ENCODE results near the gene EXOSC3. TPM values are rescaled to one million over a fixed set of nuclear protein-coding genes. Genes with fewer than 3 reads are reported as not detected.
"Not testable (repeated sequence)": the region's sequence is repeated elsewhere in the genome, so short reads cannot be mapped to it uniquely, and the experiment has no call there.

EXOSC3 gene
- total and polyA plus RNA-seq, 7 donors, result 13.8 to 44.6 (median 40.2) TPM

GRCh38 chr9:37778534-37778933 is 6.3 kb downstream of the EXOSC3 start:
- H3K36me3 ChIP-seq, result peaks cover 8 to 99% (median 35%) of the 10 kb centered on the region in 4 donors
- no peak for DNase-seq
- intact Hi-C loops (cut with DNase I), result no loop called here
- H3K9me3 ChIP-seq, result no peaks in the 10 kb centered on the region
- H3K27ac ChIP-seq, result no peak overlapping the region
- 52 to 79% methylated on average over 2 of the region's 2 CpGs for WGBS, 2 donors
- H3K4me3 ChIP-seq, result no peak overlapping the region
- no peaks in the 10 kb centered on the region for H3K27me3 ChIP-seq
- peaks cover 0 to 6% (median under 1%) of the 10 kb centered on the region in 4 donors for H3K4me1 ChIP-seq
- TF ChIP-seq POLR2AphosphoS5 (IDR thresholded peaks at IDR 0.05), result no peak
- no peak for TF ChIP-seq EP300 (IDR thresholded peaks at IDR 0.05)
- no peak for TF ChIP-seq CTCF (IDR thresholded peaks at IDR 0.05)
- no peak for TF ChIP-seq POLR2A (IDR thresholded peaks at IDR 0.05)

- intact Hi-C loops (cut with DNase I), result no loop called here
- peaks cover 3 to 99% (median 24%) of the 10 kb centered on the region in 4 donors for H3K36me3 ChIP-seq
- TF ChIP-seq EP300 (IDR thresholded peaks at IDR 0.05) (no peak), CTCF (IDR thresholded peaks at IDR 0.05) (no peak), POLR2AphosphoS5 (IDR thresholded peaks at IDR 0.05) (no peak), POLR2A (IDR thresholded peaks at IDR 0.05) (no peak)
- H3K9me3 ChIP-seq, result no peaks in the 10 kb centered on the region
- H3K27me3 ChIP-seq, result no peaks in the 10 kb centered on the region
- 89 to 95% methylated on average over 5 of the region's 5 CpGs for WGBS, 2 donors
- no peaks in the 10 kb centered on the region for H3K4me1 ChIP-seq
- H3K27ac ChIP-seq, result no peak overlapping the region
- DNase-seq, result no peak
- no peak overlapping the region for H3K4me3 ChIP-seq
Observed at GRCh38 chr9:37776328-37776727, 8.5 kb downstream of the EXOSC3 start.

- WGBS, 2 donors, result 95 to 98% methylated on average over 1 of the region's 1 CpG
- no peak for DNase-seq
- intact Hi-C loops (cut with DNase I), result no loop called here
- TF ChIP-seq POLR2A (IDR thresholded peaks at IDR 0.05) (no peak), EP300 (IDR thresholded peaks at IDR 0.05) (no peak), CTCF (IDR thresholded peaks at IDR 0.05) (no peak), POLR2AphosphoS5 (IDR thresholded peaks at IDR 0.05) (no peak)
- H3K4me3 ChIP-seq, result no peak overlapping the region
- no peaks in the 10 kb centered on the region for H3K4me1 ChIP-seq
- no peak overlapping the region for H3K27ac ChIP-seq
- peaks cover 3 to 99% (median 20%) of the 10 kb centered on the region in 4 donors for H3K36me3 ChIP-seq
- no peaks in the 10 kb centered on the region for H3K9me3 ChIP-seq
- H3K27me3 ChIP-seq, result no peaks in the 10 kb centered on the region
Observed at GRCh38 chr9:37775216-37775919, 9.5 kb downstream of the EXOSC3 start.

- H3K9me3 ChIP-seq, result no peaks in the 10 kb centered on the region
- no peaks in the 10 kb centered on the region for H3K27me3 ChIP-seq
- H3K4me1 ChIP-seq, result no peaks in the 10 kb centered on the region
- no peak overlapping the region for H3K27ac ChIP-seq
- no peak for DNase-seq
- WGBS, 2 donors, result 94 to 95% methylated on average over 3 of the region's 3 CpGs
- no peak overlapping the region for H3K4me3 ChIP-seq
- H3K36me3 ChIP-seq, result peaks cover 0 to 73% (median 5%) of the 10 kb centered on the region in 4 donors
- TF ChIP-seq EP300 (IDR thresholded peaks at IDR 0.05), result no peak
- intact Hi-C loops (cut with DNase I), result no loop called here
Observed at GRCh38 chr9:37769995-37770394, 14.9 kb downstream of the EXOSC3 start.

GRCh38 chr9:37769306-37769705 is 15.6 kb downstream of the EXOSC3 start:
- 93 to 96% methylated on average over 5 of the region's 5 CpGs for WGBS, 2 donors

GRCh38 chr9:37765263-37765662 is 19.6 kb downstream of the EXOSC3 start:
- peaks cover 0 to 10% (median 0%) of the 10 kb centered on the region in 4 donors for H3K4me1 ChIP-seq
- H3K4me3 ChIP-seq; intact Hi-C loops (cut with DNase I); H3K27me3 ChIP-seq; H3K27ac ChIP-seq; DNase-seq; H3K9me3 ChIP-seq: not testable (repeated sequence)
- H3K36me3 ChIP-seq, result peaks cover 0 to 47% (median 2%) of the 10 kb centered on the region in 4 donors
- WGBS, 2 donors, result 90 to 96% methylated on average over 6 of the region's 6 CpGs

More at GRCh38 chr9:37769306-37769705, 15.6 kb downstream of the EXOSC3 start:
- H3K4me1 ChIP-seq, result no peaks in the 10 kb centered on the region
- H3K9me3 ChIP-seq, result no peaks in the 10 kb centered on the region
- no peak overlapping the region for H3K4me3 ChIP-seq
- intact Hi-C loops (cut with DNase I), result no loop called here
- no peak for DNase-seq
- H3K27ac ChIP-seq, result no peak overlapping the region
- H3K36me3 ChIP-seq, result peaks cover 0 to 74% (median 5%) of the 10 kb centered on the region in 4 donors
- TF ChIP-seq POLR2A (IDR thresholded peaks at IDR 0.05) (no peak), EP300 (IDR thresholded peaks at IDR 0.05) (no peak), CTCF (IDR thresholded peaks at IDR 0.05) (no peak), POLR2AphosphoS5 (IDR thresholded peaks at IDR 0.05) (no peak)
- no peaks in the 10 kb centered on the region for H3K27me3 ChIP-seq
